Renal cortical epithelial cell (primary cell): Measurements from ENCODE around the gene TAX1BP3. TPM values are rescaled to one million over a fixed set of nuclear protein-coding genes. Genes with fewer than 3 reads are reported as not detected.

Experiments
- DNase-seq: peaks from one replicate; pipeline ENCODE4 v3.0.0-alpha.2; 2011; ENCODE audit warnings: low read depth
- total RNA-seq: library from RNA; depleted of rRNA; stranded (reverse); fragments of >200 nt; gene quantifications from 2 replicates; pipeline ENCODE4 v1.2.3, GENCODE V29; 2014

Gene TAX1BP3
- total RNA-seq, 1 donor from 2014 or later, result 414 TPM

DNA sequence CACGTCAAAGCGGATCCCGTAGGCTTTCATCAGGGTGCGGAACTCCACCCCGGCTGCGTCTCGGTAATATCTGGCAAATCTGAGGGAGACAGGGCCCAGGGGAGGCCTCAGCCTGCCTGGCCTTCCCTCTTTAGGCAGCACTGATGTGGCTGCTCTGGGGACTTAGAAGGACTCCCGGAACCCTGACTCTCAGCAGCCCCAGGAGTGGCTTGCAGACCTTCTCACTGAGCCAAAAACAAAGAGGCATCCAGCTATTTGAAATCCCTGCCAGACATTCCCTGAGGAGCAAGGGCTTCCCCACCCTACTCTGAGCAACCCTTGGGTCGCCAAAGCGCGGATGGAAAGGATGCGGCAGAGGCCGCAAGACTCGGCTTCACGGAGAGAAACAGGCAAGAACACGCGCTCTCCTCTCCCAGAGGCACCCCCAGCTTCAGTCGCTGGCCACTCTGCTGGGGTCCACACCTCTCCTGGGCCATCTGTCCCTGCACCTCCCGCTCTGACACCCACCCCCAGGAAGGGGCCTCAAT lies 19.7 kb upstream of the TAX1BP3 start:
- no peak for DNase-seq

DNA sequence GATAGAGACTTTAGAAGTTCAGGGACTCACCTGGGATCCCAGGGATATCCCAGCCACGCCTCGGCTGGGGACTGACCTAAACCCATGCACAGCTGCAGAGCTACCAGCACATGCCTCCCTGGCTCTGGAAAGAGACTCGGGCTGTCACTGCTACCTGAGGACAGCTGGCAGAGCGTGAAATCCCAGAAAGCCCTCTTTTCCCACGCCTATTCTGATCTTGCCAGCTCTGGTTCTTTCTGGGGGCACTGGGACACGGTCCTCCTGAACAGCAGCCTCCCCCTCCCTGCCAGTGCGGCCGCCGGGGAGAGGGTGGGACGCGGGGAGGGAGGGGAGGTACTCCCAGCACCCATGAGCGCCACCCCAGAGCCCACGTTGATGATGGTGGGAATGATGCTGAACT lies 16.8 kb upstream of the TAX1BP3 start:
- no peak for DNase-seq

DNA sequence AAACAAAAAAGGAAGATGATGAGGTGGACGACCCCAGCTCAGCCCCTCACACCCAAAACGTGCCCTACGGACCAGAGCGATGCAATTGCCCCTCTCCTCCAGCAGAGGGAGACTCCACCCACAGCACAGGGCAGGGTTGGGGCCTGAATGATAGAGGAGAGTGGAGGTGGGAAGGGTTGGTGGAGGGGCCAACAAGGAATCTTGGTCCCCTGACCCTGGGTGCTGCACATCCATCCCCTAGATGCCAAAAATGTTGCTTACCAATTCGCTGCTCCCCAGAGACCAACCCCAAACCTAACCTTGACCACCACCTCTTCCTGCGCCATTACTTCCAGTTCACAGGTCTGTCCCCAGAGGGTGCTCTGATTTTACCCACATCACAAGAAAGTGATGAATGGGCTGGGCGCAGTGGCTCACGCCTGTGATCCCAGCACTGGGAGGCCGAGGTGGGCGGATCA lies 14.7 kb upstream of the TAX1BP3 start:
- DNase-seq, result no peak

DNA sequence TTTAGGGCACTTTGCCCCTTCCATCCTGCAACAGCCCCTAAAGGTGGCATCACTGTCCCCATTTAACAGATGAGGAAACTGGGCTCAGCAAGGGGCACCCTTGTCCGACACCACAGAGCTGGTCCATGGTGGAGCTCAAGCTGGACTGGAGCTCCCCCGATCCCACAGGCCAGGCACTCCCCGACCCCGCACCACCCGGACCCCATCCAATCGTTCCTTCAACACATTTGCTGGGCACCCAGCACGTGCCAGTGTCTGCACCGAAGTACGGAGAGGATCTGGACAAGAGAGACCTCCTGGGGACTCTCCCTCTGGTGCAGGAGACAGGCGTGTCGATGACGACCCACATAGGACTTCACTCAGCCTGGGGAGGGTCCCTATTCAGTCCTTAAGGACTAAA lies 13.7 kb upstream of the TAX1BP3 start:
- no peak for DNase-seq

DNA sequence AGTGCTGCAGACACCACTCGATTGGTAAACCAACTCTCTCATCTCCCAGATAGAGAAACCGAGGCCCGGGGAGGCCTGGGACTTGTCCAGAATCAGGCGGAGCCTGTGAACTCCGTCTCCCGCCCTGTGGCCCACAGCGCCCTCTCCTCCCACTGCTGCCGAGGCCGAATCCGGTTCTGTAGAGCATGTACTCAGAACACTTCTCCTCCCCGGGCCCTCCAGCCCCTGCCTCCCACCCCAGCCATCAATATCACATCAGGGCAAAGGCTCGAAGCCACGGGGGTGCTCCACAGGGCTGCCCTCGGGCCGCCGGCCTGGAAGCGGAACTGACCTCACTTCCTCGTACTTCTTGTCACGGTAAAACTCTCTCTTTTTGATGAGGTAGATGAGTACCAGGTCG lies 13.2 kb upstream of the TAX1BP3 start:
- no peak for DNase-seq

DNA sequence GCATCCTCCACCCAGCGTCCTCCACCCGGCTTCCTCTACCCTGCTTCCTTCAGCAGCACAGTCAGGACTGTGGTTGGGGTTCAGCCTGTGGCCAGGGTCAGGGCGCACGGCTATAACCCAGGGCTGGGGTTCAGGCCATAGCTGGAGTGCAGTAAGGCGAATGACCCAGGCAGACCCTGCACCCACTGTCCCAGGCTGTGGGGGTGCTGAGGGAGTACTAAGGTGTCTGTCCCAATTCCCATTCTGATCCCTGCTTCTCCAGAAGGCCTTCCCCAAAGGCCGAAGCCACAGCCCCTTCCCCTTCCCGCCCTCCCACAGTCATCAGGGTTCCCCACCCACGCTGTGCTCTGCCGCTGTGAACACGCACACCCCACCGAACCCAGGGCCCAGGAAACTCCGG lies 12.7 kb upstream of the TAX1BP3 start:
- DNase-seq, result no peak

DNA sequence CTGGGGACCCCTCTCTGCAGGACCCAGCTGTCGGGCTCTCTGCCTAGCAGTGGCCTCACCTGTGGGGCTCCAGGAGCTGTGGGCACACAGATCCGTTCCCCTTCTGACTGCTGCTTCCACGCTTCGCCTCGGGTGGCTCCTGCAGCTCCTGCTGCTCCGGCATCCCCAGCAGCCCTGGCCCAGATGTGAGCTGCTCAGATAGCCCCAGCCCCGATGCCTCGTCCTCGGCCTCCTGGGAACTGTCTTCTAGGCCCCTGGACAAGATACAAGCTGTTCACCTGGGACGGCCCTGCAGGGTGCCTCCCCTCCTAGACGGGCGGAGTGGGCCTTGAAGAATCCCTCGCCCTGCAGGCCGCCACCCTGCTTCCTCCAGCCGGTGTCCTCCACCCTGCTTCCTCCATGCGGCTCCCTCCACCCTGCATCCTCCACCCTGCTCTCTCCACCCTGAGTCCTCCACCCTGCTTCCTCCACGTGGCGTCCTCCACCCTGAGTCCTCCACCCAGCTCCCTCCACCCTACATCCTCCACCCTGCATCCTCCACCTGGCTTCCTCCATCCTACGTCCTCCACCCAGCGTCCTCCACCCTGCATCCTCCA lies 11.3 kb upstream of the TAX1BP3 start:
- DNase-seq, result no peak

DNA sequence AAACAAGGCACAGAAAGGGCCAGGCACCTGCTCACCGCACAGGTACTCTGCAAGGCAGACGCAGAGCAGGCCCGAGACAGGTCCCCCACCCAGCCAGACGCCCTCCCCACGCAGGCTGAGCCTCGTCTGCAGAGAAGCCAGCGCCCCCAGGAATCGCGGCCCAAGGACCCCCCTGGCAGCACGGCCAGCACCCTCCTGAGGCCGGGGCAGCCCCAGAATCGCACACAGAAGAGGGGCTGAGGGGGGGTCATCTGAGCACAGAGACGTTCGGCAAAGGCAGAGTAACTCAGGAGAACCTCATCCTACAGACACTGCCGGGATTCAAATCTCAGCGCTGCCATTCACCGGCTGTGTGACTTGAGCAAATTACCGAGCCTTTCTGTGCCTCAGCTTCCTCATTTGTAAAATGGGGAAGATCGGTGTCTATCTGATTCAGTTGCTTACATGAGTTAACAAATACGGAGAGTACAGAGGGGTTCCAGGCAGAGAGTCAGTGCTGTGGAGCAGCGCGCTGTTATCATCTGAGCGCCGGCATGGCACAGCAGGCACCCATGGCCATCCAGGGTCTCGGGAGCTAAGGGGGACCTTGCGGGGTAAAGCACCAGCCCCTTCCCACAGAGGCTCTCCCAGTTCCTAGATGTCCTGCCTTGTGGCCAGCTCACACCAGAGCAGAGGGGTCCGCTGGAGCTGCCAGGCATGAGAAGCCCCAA lies 10.6 kb upstream of the TAX1BP3 start:
- DNase-seq, result no peak

DNA sequence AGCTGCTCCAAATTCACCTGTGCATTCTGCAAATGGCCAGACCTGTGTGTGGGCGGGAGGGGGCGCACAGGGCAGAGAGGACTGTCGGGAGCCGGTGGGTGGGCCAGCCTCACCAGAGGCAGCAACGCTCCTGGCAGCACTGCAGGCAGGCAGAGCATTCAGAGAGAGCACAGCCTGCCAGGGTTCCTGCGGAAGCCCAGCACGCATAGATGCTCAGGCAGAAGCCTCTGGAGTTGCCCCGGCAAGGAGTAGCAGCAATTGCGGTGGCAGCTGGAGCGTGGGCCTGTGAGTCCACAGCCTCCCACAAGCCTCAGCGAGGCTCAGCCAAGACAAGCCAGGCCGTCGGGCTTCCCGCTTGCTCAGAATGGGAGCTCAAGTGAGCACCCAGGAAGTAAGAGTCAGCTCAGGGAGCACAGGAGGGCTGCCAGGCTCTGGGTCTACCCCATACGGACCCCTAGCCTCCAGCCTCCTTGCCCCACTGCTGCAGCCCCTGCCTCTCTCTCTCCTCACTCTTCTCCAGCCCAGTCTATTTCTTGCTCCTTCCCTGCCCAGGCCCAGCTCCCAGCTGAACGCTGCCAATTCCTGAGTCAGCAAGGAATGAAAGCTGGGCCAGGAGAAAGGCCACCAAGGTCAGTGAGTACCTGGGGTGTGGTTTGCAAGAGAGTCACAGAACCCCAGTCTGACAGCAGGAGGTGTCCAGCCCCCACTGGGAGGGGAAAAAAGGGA lies 9.9 kb upstream of the TAX1BP3 start:
- DNase-seq, result peak; percentile 33

DNA sequence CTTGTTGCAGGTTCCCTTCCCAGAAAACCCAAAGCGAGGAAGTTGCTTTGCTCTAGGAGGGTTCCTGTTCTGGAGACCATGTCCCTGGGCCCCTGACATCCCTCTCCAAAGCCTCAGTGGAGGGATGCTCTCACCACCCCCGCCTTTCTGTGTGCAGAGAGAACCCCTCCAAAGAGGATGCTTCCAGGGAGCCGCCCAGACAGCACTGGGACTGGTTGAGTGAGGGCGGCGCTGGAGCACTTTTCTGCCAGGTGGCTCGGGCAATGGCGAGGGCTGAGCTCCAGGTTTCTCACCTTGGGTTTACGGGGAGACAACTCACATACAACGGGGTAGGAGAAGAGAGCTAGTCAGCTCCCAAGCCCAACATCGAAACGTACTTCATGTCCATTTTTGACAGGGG lies 7.5 kb upstream of the TAX1BP3 start:
- DNase-seq, result no peak

DNA sequence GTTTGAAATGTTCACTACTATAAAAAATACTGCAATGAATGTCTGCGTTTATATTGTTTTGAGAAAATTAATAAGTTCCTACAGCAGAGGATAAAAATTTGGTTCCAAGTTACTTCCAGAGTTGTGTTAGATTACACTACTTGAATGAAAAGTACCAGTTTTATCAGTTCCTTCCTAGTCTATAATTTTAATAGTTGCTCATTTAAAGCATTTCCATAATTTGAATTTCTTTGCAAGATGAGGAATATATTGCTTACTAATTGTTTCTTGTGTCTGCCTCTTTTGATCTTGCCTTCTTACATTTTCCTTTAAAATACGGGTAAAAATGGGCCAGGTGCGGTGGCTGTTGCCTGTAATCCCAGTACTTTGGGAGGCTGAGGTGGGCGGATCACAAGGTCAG lies 4.2 kb upstream of the TAX1BP3 start:
- no peak for DNase-seq

DNA sequence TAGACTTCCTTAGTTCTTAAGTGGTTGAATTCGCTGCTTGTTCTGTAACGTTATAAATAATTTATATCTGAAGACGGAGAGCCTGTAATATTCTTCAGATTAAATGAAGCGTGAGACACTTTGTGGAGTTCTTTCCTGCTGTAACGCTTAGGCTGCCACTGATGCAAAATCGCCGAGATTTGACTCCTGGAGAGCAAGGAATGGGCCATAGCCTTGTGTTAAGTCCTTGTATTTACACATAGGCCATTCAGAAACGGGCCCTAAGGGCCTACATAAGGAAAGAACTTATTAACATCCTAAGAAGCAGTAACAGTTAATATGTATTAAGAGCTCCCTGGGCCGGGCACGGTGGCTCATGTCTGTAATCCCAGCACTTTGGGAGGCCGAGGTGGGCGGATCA lies 1.2 kb upstream of the TAX1BP3 start:
- DNase-seq, result peak; percentile 61

DNA sequence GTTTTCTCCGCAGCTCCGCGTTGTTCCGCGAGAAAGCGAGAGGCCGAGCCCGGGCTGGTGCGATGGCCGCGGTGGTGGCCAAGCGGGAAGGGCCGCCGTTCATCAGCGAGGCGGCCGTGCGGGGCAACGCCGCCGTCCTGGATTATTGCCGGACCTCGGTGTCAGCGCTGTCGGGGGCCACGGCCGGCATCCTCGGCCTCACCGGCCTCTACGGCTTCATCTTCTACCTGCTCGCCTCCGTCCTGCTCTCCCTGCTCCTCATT lies 638 bp upstream of the TAX1BP3 start:
- no peak for DNase-seq

DNA sequence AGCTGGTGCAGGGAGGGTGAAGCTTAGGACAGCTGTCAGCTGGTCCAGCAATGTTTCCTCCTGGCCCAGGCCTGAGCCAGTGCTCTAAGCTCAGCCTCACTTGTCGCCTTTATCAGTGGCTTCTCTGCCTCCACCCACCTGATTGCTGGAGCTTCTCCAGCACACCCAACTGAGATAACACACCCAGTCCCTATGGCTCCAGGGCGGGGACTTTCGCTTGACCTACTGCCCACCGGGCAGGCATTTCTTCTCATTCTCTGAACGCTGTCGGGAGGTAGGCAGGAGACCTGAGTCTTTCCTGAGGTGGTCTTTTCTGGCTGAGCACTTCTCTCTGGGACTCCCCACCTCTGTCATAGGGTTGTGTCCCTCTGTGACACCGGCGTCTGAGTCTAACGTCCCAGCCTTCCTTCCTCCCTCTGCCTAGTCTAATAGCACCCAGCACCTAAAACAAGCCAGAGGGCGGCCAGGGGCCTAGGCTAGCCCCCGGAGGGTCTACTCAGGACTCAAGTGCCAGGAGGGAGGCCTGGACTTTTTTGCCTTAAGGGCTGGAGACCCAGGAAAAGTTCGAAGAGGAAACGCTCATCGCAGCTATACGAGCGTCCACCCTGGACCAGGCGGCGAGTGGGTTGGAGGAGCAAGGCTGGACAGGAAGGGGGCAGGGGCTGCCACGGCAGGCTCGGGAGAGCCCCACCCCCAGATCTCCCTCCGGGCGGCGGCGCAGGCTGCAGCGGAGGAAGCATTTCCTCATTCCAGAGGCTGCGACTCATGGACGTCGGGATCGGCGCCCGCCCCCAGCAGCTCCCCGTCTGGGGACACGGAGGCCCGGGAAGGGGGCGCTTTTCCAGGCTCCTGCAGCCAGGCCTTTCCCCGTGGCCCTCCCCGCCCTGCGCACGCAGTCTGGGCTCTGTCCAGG lies 756 bp downstream of the TAX1BP3 start:
- DNase-seq, result peak; percentile 74

DNA sequence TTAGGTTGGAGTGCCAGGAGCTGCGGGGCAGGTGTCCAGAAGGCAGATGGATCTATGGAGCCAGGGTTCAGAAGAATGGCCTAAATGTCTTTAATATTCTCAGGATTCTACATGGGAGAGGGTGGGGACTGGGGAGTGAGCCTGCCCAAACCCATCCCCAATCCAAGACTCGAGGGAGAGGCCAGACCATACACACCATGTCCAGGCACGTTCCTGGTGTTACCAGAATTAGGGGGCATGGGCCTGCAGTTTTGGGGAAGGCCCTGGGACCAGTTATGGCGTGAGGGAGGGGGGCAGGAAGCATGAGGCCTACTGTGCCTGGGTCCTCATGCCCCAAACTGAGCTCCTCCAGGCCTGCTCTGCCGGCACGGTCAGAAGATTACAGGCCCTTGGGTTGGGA lies 1.9 kb downstream of the TAX1BP3 start:
- DNase-seq, result no peak

DNA sequence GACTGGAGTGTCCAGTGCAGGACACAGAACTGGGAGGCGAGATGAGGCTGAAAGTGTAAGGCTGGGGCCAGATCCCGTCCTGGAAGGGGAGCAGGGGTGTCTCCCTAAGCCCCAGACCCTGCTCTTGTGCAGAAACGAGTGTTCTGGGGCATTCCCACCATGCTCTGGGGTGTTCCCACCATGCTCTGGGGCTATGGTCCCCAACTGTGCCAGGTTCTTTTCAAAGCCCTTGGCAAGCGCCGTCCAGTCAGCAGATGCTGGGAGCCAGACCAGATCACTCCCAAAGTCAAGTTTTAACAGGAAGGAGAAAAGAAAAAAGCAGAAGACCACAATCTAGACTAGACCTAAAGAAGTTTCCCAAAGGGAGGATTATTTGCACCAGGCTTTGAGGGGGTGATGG lies 2.5 kb downstream of the TAX1BP3 start:
- DNase-seq, result no peak

DNA sequence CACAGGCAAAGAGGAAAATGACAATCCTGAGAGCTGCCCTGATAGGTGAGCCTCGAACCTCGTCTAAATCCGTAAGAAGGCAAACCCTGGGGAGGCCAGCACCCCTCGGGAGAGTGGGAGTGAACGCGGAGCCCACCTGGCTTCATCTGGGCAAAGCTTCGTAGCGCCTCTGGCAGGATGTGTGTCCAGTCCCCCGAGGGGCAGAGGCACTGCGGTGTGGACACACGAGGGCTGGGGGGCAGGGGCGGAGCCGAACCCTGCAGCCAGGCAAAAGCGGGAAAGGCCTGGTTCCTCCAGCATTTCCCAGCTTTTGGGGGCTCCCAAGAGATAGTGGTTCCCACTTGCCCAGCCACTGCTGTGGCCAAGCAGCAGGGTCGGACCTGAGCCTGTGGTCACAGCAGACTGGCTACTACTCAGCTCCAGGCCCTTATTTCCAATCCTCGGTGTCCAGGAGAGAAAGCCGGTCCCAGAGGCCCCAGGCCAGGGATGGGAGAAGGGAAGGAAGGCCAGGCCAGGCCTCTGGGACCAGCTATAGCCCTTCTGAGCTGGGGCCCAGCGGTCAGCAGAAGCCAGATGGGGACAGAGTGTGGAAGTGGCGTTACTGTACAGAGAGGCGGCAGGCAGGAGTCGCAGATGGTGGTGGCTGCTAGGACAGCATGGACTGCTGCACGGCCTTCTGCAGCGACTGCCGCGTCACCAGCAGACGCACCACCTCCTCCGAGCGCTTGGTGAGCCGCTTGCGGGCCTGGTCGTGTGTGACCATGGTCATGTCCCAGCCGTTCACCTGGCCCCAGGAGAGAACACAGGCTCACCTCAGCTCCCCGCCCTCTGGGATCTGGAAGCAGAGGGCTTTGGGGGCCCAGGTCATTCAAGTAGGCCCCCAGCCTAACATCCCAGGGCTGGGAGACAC lies 5.0 kb downstream of the TAX1BP3 start:
- DNase-seq, result no peak

DNA sequence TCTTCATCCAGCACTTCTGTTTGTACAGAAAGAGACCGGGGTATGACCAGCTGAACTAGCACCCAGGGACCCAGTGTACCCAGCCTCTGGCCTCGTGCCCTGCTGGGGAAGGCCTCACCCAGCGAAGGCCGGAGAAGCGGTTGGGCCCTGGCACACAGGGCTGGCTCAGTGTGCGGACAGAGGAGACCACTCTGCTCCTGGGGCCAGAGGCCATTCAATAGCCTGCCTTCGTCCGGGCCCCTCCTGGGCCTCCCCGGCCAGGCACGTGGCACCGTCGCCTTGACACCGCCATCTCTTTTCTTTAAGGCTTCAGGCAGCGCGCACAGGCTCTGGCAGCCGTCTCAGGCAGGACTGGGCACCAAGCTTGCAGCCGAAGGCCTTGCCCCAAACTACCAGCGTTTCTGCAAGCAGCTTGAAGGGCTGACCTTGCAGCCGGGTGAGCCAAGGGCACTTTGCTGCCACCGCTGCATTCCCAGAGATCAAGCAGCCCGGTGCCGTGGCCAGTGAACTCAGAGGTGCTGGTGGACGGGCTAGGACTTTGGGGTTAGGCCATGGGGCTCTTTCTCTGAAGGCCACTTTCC lies 8.0 kb downstream of the TAX1BP3 start:
- DNase-seq, result no peak

DNA sequence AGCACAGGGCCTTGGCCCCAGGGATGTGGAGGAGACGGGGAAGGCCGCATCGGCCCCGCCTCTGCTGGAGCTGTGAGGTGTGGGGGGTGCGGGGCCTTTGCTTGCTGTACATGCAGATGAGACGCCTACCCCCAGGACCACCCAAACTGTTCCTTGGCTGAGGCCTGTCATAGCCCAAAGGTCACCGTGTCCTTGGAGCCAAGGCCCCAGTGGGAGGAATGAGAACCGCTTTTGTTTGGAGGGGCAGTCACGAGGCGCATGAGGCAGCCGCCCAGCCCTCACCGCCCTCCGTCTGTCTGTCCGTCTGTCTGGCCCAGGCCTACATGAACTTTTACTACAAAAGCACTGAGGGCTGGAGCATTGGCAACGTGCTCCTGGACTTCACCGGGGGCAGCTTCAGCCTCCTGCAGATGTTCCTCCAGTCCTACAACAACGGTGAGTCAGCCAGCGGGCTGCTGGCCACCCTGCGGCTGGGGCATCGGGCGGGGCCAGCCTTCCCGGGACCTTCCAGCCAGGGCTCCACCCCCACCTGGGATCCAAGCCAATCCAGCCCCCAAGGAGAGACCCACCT lies 8.8 kb downstream of the TAX1BP3 start:
- peak; percentile 56 for DNase-seq

DNA sequence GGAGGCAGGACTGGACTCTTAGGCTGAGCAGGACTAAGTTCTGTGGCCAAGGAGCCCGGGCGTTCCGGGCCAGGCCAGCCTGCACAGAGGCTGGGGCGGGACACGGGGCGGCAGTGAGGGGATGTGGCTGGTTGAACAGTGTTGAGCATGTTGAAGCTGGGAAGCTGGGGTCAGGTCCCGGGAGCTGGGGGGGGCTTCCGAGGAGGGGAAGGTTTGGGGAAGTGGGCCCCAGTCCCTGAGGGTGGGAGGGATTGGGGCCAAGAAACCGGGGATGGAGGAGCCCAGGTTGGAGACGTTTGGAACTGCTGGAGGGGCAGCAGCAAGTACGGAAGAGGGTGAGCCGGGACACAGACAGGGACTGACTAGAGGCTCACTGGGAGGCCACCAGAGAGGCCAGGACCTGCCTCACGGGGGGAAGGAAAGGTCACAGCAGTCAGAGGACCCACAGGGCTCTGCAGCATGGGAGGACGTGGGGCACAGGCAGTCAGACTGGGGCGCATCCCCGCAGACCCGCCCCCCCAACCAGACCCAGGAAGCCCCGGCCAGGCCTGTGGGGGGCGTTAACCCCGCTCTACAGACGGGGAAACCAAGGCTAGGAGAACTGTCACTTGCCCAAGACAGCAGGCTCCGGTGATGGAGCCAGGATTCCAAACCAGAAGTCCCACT lies 9.5 kb downstream of the TAX1BP3 start:
- no peak for DNase-seq
